ENCODE data around the gene SLC11A1.

Gene SLC11A1

DNA sequence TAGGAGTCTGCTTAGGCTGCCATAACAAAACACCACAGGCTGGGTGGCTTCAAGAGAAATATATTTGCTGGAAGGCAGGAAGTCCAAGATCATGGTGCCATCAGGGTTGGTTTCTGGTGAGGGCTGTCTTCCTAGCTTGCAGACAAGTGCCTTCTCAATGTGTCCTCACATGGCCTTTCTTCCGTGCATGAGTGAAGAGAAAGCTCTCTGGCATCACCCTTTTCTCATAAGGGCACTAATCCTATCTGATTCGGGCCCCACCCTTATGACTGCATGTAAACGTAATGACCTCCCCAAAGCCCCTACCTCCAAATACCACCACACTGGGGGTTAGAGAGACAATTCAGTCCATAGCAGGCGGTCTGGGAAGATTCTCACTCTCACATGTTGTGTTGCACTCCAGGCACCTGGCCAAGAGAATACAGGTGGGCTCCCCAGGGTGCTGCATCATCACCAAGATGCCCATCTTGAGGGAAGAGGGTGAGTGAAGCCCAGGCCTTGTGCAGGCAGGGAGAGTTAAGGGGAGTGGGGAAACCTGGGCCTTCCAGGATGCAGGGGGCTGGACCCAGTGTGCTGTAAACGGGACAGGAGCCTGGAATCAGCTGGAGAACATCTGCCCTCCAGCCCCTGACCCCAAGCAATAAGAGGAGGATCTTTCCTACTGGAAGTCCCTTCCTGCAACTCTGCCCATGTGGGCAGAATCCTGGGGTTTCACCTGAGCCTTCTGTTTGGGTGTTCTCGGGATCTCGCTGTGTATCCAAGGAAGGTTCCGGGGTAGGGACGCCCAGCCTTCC, 15.3 kb upstream of the SLC11A1 start:
- DNase-seq (ENCODE audit: low read depth), result no peak

DNA sequence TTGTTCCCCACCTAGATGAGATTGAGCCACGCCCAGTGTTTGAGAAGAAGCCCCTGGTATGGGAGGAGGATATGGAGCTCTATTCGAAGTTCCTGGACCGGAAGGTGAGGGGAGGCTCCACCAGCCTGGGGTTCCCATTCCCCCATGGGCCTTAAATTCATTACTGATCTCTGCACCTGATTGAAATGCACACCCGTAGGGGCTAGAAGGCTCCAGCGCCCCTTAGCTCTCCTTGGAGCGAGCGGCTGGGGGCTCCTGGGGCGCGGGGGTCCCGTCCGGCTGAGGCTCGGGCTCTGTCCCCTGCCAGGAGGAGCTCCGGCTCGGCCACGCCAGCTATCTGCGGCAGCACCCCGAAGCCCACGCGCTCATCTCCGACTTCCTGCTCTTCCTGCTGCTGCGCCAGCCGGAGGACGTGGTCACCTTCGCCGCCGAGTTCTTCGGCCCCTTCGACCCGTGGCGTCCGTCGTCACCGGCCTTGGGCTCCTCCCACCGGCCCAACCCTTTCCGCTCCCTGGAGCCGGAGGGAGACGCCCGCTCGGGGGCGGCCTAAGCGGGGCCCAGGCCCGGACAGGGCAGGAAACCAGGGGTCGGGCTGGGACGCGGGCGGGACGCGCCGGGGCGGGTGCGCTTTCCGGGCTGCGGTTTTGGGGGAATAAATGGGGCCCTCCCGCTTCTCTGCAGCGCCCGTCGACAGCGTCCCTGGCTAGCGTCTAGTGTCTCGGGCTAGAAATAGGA, 14.5 kb upstream of the SLC11A1 start:
- DNase-seq (ENCODE audit: low read depth), result peak; percentile 69

DNA sequence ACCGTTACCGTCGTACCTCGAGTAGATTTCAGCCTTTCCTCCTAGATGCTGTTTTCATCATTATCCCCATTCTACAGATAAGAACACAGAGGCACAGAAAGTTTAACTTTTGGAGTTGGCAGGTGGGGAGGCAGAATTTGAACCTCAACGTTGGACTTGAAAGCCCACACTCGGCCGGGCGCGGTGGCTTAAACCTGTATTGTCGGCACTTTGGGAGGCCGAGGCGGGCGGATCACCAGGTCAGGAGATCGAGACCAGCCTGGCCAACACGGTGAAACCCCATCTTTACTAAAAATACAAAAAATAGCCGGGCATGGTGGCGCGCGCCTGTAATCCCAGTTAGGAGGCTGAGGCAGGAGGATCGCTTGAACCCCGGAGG, 13.9 kb upstream of the SLC11A1 start:
- DNase-seq (ENCODE audit: low read depth), result no peak

DNA sequence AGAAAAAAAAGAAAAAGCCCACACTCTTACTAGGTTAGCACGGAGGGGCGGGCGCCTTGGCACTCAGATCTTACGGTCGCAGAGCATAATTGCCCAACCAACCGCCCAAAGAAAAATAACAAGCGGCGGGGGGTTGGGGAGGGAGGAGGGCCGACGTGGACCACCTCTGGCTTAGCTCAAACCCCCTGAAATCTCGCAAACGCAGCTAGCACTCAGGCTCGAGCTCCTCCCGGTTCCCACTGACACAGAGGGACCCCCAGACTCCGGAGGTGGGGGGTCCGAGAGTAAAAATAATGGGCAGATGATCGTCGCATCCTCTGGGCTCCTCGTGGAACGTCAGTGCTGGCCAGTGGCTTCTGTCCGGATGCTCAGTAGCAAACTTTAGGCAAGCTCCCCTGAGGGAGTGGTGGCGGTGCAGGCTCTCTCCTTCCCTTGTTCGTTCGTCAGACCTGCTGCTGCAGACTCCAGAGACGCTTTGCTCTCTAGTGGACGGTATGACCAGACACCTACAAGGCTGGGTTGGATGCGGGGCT, 13.4 kb upstream of the SLC11A1 start:
- peak; percentile 43 for DNase-seq (ENCODE audit: low read depth)

DNA sequence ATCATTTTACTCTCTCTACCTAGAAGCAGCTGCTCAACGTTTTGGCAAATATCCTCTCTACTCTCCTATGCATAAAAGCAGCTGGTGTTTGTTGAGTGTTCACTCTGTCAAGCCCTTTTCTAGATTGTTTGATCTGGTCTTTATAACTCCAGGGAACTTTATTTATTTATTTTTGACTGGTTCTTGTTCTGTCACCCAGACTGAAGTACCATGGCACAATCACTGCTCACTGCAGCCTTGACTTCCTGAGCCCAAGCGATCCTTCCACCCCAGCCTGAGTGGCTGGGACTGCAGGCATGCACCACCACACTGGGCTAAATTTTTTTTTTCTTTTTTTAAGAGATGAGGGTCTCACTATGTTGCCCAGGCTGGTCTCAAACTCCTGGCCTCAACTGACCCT, 12.7 kb upstream of the SLC11A1 start:
- no peak for DNase-seq (ENCODE audit: low read depth)

DNA sequence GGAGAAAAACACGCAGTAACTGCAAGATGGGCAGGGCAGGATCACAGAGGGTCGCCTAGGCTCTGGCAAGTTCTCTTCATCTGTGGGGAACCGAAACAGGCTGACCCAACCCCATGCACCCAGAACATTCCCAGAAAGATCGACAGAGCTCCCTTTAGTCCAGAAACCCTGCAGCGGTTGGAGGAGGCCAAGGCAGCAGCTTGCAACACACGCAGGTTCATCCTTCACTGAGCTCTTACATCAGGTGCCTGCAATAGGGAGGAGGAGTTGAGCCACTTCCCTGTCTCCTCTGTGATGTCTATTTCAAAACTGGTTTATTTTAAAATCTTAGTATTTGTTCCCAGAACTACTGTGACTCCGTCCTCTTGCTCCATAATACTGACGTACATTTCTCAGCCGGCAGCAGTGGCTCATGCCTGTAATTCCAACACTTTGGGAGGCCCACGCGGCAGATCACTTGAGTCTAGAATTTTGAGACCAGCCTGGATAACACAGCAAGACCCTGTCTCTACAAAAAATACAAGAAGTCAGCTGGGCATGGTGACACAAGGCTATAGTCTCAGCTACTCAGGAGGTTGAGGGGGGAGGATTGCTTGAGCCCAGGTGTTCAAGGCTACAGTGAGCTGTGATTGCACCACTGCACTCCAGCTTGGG, 11.5 kb upstream of the SLC11A1 start:
- peak; percentile 97 for DNase-seq (ENCODE audit: low read depth)

DNA sequence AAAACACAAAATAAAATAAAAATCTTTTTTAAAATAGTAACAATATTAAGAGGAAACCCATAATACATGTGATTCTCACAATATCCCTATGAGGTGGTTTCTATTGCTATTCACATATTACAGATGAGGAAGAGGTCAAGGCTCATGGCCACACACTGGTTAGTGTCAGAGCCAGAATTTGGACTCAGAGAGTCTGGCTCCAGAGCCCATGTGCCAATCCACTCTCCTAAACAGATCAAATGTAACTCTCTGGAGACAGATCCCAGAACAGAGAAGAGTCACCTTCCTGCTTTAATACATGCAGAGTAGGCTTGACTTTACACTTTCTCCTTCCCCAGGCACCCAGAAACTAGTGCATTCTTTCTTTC, 10.1 kb upstream of the SLC11A1 start:
- no peak for DNase-seq (ENCODE audit: low read depth)

DNA sequence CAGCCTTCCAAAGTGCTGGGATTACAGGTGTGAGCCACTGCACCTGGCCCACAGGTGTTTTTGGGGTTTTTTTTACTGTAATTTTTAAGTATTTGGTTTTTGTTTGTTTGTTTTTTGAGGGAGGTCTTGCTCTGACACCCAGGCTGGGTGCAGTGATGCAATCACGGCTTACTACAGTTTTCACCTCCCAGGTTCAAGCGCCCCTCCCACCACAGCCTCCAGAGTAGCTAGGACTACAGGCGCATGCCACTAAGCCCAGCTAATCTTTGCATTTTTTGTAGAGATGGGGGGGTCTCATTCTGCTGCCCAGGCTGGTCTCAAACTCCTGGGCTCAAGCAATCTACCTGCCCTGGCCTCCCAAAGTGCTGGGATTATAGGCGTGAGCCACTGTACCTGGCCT, 7.3 kb upstream of the SLC11A1 start:
- DNase-seq (ENCODE audit: low read depth), result peak; percentile 61

DNA sequence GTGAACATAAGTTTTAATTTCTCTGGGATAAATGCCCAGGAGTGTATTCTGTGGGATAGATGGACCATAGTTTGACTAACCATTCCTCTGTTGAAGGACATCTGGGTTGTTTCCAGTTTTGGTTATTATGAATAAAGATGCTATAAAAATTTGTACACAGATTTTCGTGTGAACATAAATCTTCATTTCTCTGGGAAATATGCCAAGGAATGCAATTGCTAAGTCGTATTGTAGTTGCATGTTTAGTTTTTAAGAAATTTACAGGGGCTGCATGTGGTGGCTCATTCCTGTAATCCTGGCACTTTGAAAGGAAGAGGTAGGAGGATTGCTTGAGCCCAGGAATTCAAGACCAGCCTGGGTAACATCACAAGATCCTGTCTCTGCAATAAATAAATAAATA, 6.9 kb upstream of the SLC11A1 start:
- DNase-seq (ENCODE audit: low read depth), result peak; percentile 99

DNA sequence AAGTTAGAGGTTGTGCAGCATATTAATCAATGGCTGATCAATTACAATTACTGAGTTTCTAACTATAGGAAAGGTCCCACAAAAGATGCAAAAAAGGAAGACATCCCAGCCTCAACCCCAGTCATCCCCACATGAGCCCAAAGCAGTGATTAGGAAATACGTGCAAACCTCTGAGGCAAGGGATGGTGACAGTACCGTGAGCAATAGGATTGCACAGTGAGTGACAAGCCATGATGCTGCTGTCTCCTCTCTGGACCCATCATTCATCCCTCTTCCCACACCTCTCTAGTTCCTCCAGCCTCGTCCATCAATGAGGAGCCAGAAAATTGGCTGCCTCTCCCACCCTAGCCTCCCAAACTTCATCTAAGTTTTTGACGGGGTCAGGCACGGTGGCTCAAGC, 4.0 kb upstream of the SLC11A1 start:
- no peak for DNase-seq (ENCODE audit: low read depth)

DNA sequence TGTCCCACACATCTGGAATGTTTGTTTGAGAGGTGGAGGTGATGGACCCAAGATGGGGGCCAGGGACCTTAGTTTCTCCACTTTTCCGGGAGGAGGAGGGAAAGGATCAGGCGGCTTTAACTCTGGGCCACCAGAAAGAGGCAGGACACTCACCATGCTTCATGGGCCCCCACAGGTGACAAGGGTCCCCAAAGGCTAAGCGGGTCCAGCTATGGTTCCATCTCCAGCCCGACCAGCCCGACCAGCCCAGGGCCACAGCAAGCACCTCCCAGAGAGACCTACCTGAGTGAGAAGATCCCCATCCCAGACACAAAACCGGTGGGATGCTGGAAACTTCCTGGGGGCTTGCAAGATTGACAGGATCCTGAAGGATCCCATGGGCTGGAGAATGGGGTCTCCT, 712 bp downstream of the SLC11A1 start:
- no peak for DNase-seq (ENCODE audit: low read depth)

DNA sequence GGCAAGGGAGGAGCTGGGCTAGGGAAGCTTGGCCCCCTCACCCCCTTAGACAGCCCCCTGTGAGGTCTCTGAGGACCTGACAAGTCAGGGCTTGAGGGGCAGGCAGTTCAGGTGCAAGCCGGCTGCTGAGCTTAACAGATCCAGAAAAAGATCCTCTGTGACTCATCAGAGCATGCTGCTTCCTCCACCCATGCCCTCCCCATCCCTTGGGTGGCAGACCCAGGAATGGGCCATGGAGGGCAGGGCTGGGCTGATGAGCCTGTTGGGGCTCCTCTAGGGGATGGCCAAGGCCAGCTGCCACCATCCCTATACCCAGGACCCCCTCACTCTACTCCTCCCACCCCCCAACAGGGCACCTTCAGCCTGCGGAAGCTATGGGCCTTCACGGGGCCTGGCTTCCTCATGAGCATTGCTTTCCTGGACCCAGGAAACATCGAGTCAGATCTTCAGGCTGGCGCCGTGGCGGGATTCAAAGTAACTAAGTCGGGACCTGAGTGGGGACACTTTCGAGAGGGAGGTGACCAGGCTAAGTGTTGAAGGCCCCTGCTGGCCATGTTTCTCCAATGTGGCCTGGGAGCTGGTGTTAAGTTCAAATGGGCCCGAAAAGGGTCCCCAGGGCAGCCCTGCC, 1.9 kb downstream of the SLC11A1 start:
- DNase-seq (ENCODE audit: low read depth), result no peak

DNA sequence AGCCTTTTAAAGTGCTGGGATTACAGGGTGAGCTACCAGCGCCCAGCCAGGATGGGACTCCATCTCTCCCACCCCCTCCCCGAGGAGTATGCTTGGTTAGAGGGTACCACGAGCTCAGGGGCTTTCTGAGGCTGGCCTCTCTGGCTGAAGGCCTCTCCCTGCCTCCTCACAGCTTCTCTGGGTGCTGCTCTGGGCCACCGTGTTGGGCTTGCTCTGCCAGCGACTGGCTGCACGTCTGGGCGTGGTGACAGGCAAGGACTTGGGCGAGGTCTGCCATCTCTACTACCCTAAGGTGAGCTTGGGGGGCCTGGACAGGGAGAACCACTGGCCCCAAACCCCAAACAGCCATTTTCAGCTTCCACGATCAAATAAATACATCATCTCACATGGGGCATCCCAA, 2.9 kb downstream of the SLC11A1 start:
- DNase-seq (ENCODE audit: low read depth), result no peak

DNA sequence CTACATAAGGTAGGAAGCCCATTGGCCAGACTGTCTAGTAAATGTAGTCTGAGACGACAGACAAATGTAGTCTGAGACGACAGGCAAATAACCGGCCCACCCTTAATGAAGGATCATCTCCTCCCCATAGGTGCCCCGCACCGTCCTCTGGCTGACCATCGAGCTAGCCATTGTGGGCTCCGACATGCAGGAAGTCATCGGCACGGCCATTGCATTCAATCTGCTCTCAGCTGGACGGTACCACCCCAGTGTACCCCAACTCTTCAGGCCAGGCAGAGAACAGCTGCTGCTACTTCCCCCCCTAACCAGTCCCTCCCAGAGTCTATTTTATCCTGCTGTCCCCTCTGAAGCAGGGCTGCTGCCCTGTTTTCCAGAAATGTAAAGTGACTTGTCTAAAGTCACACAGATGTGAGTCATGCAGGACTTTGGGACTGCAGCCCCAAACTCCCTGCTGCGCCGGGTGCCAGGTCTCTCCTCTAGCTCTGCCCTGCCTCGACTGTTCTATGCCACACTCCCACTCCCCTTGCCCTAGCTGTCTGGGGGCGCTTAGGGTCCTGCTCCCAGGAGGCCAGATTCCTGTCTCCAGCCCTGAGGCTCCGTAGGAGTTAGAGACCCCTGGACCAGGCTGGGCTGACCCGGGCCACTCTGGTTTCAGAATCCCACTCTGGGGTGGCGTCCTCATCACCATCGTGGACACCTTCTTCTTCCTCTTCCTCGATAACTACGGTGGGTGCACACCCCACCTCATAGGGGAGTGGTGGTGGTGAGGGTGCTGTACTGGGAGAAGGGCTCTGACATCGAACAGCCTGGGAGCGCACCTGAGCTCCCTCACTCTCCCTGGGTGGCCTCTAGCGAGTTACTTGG, 4.7 kb downstream of the SLC11A1 start:
- DNase-seq (ENCODE audit: low read depth), result no peak

DNA sequence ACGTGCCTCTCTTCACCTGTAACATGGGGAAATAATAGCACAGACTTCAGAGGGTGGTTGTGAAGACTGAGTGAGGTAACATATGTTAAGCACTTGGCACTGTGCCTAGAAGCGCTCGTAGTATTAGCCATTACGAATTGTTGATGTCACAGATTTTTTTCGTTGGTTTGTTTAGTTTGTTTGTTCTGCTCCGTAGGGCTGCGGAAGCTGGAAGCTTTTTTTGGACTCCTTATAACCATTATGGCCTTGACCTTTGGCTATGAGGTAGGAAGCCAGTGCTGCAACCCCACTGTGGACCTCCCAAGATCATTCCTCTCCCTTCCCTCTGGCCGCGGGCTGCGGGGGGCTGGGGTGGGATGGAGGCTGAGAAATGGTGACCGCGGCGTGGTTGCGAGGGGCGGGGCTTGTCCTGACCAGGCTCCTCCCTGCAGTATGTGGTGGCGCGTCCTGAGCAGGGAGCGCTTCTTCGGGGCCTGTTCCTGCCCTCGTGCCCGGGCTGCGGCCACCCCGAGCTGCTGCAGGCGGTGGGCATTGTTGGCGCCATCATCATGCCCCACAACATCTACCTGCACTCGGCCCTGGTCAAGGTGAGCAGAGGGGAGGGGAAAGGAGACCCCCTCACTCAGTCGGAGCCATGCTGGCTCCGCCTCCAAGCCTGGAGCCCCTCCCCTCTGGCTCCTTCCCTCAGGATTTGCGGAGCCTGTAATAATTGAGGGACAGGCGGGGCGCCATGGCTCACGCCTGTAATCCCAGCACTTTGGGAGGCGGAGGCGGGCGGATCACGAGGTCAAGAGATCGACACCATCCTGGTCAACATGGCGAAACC, 5.5 kb downstream of the SLC11A1 start:
- DNase-seq (ENCODE audit: low read depth), result peak; percentile 90

DNA sequence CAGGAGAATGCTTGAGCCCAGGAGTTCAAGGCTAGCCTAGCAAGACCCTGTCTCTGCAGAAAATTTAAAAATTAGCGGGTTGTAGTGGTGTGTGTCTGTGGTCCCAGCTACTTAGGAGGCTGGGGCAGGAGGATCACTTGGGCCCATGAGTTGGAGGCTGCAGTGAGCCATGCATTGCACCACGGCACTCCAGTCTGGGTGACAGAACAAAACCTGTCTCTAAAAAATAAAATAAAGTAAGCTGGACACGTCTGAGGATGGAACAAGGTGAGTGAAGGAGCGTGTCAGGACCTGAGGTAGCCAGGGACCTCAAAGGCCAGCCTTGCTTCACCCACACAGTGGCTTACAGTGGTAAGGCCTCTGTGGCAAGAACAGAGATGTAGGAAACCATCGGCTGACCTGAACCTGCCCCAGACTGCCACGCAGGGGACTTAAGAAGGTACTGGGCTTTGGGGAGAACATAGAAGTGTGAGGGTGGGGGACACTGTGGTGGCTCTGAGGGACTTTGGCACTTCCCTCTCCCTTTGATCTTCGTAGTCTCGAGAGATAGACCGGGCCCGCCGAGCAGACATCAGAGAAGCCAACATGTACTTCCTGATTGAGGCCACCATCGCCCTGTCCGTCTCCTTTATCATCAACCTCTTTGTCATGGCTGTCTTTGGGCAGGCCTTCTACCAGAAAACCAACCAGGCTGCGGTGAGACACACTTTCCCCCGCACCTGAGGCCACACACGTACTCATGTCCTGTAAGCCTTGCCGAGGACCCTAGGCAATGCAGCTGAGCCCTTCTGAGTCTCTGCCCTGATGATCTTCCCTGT, 7.5 kb downstream of the SLC11A1 start:
- no peak for DNase-seq (ENCODE audit: low read depth)

DNA sequence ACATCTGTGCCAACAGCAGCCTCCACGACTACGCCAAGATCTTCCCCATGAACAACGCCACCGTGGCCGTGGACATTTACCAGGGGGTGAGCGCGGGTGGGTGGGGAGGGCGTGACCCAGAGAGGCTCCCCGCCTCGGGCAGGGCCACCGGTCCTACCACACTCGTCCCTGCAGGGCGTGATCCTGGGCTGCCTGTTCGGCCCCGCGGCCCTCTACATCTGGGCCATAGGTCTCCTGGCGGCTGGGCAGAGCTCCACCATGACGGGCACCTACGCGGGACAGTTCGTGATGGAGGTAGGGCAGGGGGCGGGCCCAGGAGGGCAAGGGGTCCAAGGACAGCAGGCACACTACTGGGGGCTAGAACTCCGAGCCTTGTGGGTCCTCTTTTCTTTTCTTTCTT, 9.1 kb downstream of the SLC11A1 start:
- no peak for DNase-seq (ENCODE audit: low read depth)

DNA sequence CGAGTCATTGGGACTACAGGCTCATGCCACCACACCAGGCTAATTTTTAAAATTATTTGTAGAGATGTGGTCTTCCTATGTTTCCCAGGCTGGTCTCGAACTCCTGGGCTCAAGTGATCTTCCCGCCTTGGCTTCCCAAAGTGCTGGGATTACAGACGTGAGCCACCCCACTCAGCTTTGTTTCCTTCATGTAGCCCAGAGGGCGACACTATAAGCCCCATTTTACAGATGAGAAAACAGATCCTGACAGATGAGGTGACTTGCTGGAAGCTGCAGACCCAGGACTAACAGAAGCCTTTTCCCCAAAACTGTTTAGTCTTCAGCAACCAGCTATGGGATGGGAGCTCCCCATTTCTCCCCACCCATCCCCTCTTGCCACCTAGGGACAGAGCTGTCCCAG, 10.4 kb downstream of the SLC11A1 start:
- DNase-seq (ENCODE audit: low read depth), result no peak

DNA sequence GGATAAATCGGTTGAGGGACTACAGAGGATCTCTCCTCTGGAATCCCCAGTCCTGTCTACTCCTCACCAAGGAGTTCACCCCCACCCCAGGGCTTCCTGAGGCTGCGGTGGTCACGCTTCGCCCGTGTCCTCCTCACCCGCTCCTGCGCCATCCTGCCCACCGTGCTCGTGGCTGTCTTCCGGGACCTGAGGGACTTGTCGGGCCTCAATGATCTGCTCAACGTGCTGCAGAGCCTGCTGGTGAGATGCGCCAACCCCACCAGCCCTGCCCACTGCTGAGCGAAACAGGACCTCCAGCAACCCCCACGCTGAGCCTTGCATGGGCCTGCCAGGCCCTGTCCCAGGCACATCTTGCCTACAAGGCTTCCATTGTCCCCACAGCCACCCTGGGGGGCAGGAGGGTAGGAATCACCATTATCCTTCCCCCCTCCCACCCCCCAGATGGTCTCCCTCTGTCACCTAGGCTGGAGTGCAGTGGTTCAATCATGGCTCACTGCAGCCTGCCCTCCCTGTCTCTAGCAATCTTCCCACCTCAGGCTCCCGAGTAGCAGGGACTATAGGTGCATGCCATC, 10.9 kb downstream of the SLC11A1 start:
- DNase-seq (ENCODE audit: low read depth), result no peak

Measured in amniotic epithelial cell (primary cell).